GM21367 (cell line): ENCODE results near the gene SERPINE1.

Experiments
- ATAC-seq: cut with Tn5 transposase; IDR thresholded peaks from one replicate; pipeline ENCODE4 v1.9.1; 2021; ENCODE audit not compliant: unreplicated experiment

SERPINE1 gene

GRCh38 chr7:101186194-101186593 lies 59.3 kb downstream of the SERPINE1 start:
- no peak for ATAC-seq

GRCh38 chr7:101186844-101187428 lies 60.0 kb downstream of the SERPINE1 start:
- ATAC-seq, result no peak
